DOHH2 (cell line): Measurements from ENCODE around the gene ACTMAP.

Experiments
- H3F3A ChIP-seq: fragments of 200-600 bp; sonication (generic), shearing (Covaris generic); 2 replicates; pipeline ENCODE4 v1.6.0; 2016; ENCODE audit warnings: antibody characterized with exemption, mild to moderate bottlenecking; ENCODE audit not compliant: control insufficient read depth, insufficient read depth
- H3K27ac ChIP-seq: fragments of 200-600 bp; sonication (generic); 2 replicates; pipeline ENCODE4 v1.5.1; 2014; ENCODE audit warnings: low read depth, mild to moderate bottlenecking, low read length, moderate library complexity
- H3K27me3 ChIP-seq: fragments of 200-600 bp; sonication (generic); 2 replicates; pipeline ENCODE4 v1.6.1; 2014; ENCODE audit warnings: mild to moderate bottlenecking, low read length, mixed read lengths; ENCODE audit not compliant: control insufficient read depth
- H3K36me3 ChIP-seq: fragments of 200-600 bp; sonication (generic); 2 replicates; pipeline ENCODE4 v1.6.1; 2014; ENCODE audit warnings: mild to moderate bottlenecking, low read length, moderate library complexity, mixed read lengths; ENCODE audit not compliant: control insufficient read depth
- H3K4me1 ChIP-seq: fragments of 200-600 bp; sonication (generic); 2 replicates; pipeline ENCODE4 v1.6.1; 2014; ENCODE audit warnings: mild to moderate bottlenecking, low read length, mixed read lengths; ENCODE audit not compliant: control insufficient read depth
- H3K4me2 ChIP-seq: fragments of 200-600 bp; sonication (generic); 2 replicates; pipeline ENCODE4 v1.6.0; 2014; ENCODE audit warnings: mild to moderate bottlenecking, low read length, moderate library complexity
- H3K4me3 ChIP-seq: fragments of 200-600 bp; sonication (generic); 2 replicates; pipeline ENCODE4 v1.5.1; 2014; ENCODE audit warnings: mild to moderate bottlenecking, low read length, mixed read lengths
- H3K79me2 ChIP-seq: fragments of 200-600 bp; sonication (generic); 2 replicates; pipeline ENCODE4 v1.6.1; 2014; ENCODE audit warnings: mild to moderate bottlenecking, low read length, mixed read lengths; ENCODE audit not compliant: control insufficient read depth
- H3K9me2 ChIP-seq: fragments of 200-600 bp; sonication (generic); replicated peaks from 2 replicates; pipeline ENCODE4 v1.6.1; 2014; ENCODE audit warnings: mild to moderate bottlenecking, low read length, mixed read lengths; ENCODE audit not compliant: control insufficient read depth
- H3K9me3 ChIP-seq: fragments of 200-600 bp; sonication (generic); 2 replicates; pipeline ENCODE4 v1.6.1; 2014; ENCODE audit warnings: antibody characterized with exemption, low read length, mixed read lengths; ENCODE audit not compliant: control insufficient read depth, insufficient read depth
- H4K20me1 ChIP-seq: fragments of 200-600 bp; sonication (generic); 2 replicates; pipeline ENCODE4 v1.6.0; 2014; ENCODE audit warnings: low read depth, mild to moderate bottlenecking, antibody characterized with exemption, low read length, moderate library complexity; ENCODE audit not compliant: control insufficient read depth, insufficient read depth
- CTCF ChIP-seq: fragments of 200-600 bp; sonication (generic); IDR thresholded peaks from one replicate; pipeline ENCODE4 v1.5.1; 2014; ENCODE audit warnings: antibody characterized with exemption, mild to moderate bottlenecking, low read depth, low read length; ENCODE audit not compliant: poor library complexity, severe bottlenecking
- EZH2phosphoT487 ChIP-seq: fragments of 200-600 bp; sonication (generic); IDR thresholded peaks from 2 replicates; pipeline ENCODE4 v1.6.1; 2017; ENCODE audit warnings: borderline replicate concordance, mild to moderate bottlenecking, antibody characterized with exemption, low read length, moderate library complexity, mixed read lengths

ACTMAP gene

DNA sequence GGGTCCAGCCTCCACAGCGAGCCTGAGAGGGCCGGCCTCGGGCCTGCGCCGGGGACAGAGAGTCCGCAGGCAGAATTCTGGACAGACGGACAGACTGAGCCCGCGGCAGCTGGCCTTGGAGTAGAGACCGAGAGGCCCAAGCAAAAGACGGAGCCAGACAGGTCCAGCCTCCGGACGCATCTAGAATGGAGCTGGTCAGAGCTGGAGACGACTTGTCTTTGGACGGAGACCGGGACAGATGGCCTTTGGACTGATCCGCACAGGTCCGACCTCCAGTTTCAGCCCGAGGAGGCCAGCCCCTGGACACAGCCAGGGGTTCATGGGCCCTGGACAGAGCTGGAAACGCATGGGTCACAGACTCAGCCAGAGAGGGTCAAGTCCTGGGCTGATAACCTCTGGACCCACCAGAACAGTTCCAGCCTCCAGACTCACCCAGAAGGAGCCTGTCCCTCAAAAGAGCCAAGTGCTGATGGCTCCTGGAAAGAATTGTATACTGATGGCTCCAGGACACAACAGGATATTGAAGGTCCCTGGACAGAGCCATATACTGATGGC is 32.9 kb downstream of the ACTMAP start:
- TF ChIP-seq EZH2phosphoT487 (no peak), CTCF (no peak)
- peaks cover 42% of the 10 kb centered on the region for H3K4me1 ChIP-seq
- peaks cover 4% of the 10 kb centered on the region for H3K36me3 ChIP-seq
- no peaks in the 10 kb centered on the region for H3K9me2 ChIP-seq
- peaks cover 37% of the 10 kb centered on the region for H3K79me2 ChIP-seq
- H3F3A ChIP-seq = no peaks in the 10 kb centered on the region; the same call in 1 of the 2 replicates
- no peaks in the 10 kb centered on the region for H4K20me1 ChIP-seq
- peak overlapping the region; percentile 97 for H3K4me2 ChIP-seq
- H3K4me3 ChIP-seq = peak overlapping the region; percentile 78
- no peaks in the 10 kb centered on the region for H3K27me3 ChIP-seq
- no peaks in the 10 kb centered on the region for H3K9me3 ChIP-seq
- H3K27ac ChIP-seq = no peak overlapping the region

- Histone ChIP-seq H3F3A (no peaks in the 10 kb centered on the region; the same call in 1 of the 2 replicates), H3K36me3 (peaks cover 4% of the 10 kb centered on the region), H3K9me2 (no peaks in the 10 kb centered on the region), H3K4me2 (peak within 1 kb of the TSS; percentile 97), H3K27ac (peak within 1 kb of the TSS; percentile 57), H4K20me1 (no peaks in the 10 kb centered on the region), H3K4me3 (peak within 1 kb of the TSS; percentile 78), H3K27me3 (no peaks in the 10 kb centered on the region), H3K9me3 (no peaks in the 10 kb centered on the region), H3K4me1 (peaks cover 42% of the 10 kb centered on the region), H3K79me2 (peaks cover 37% of the 10 kb centered on the region)
- TF ChIP-seq EZH2phosphoT487 (no peak), CTCF (peak; percentile 12)
These were observed 33.6 kb downstream of the ACTMAP start, which contains the start of the genes COQ8B and ITPKC for GRCh38 chr19:40716482-40717324. TSS of gene COQ8B (minus strand) at chr19:40716886. CDS start at chr19:40714632, 2,254 bp downstream. TSS of gene ITPKC (plus strand) at chr19:40717112. CDS start at chr19:40717136, 24 bp downstream.

GRCh38 chr19:40716031-40716481 is 34.2 kb downstream of the ACTMAP start:
- H3K4me1 ChIP-seq = peaks cover 42% of the 10 kb centered on the region
- no peaks in the 10 kb centered on the region for H4K20me1 ChIP-seq
- no peaks in the 10 kb centered on the region for H3K9me2 ChIP-seq
- TF ChIP-seq EZH2phosphoT487 = no peak
- no peak for TF ChIP-seq CTCF
- H3F3A ChIP-seq = no peaks in the 10 kb centered on the region; the same call in 1 of the 2 replicates
- H3K4me3 ChIP-seq = peak overlapping the region; percentile 78
- H3K9me3 ChIP-seq = no peaks in the 10 kb centered on the region
- H3K4me2 ChIP-seq = peak overlapping the region; percentile 97
- peaks cover 4% of the 10 kb centered on the region for H3K36me3 ChIP-seq
- peak overlapping the region; percentile 57 for H3K27ac ChIP-seq
- H3K27me3 ChIP-seq = no peaks in the 10 kb centered on the region
- H3K79me2 ChIP-seq = peaks cover 37% of the 10 kb centered on the region
